Chondrocyte (in vitro differentiated cells): ENCODE data around the gene SPEG. TPM values are rescaled to one million over a fixed set of nuclear protein-coding genes. Genes with fewer than 3 reads are reported as not detected.

Experiments used
- DNase-seq: peaks from one replicate; pipeline ENCODE4 v3.0.0; 2021; ENCODE audit warnings: mixed read lengths, low spot score
- H3K27ac Mint-ChIP-seq: one replicate; pipeline ENCODE4 v1.8.0; 2021; ENCODE audit warnings: mild to moderate bottlenecking, moderate library complexity, mixed read lengths; ENCODE audit not compliant: unreplicated experiment
- H3K27me3 Mint-ChIP-seq: 2 replicates; pipeline ENCODE4 v1.8.0; 2021; ENCODE audit warnings: low read depth, mixed read lengths
- H3K36me3 Mint-ChIP-seq: 2 replicates; pipeline ENCODE4 v1.8.0; 2021; ENCODE audit warnings: low read depth, mixed read lengths
- H3K4me1 Mint-ChIP-seq: 2 replicates; pipeline ENCODE4 v1.8.0; 2021; ENCODE audit warnings: low read depth, mild to moderate bottlenecking, mixed read lengths
- H3K4me3 Mint-ChIP-seq: one replicate; pipeline ENCODE4 v1.8.0; 2021; ENCODE audit warnings: mild to moderate bottlenecking, moderate library complexity, mixed read lengths; ENCODE audit not compliant: unreplicated experiment
- H3K9me3 Mint-ChIP-seq: 2 replicates; pipeline ENCODE4 v1.8.0; 2021; ENCODE audit warnings: low read depth, mixed read lengths
- total RNA-seq: library from RNA; stranded (reverse); gene quantifications from 3 replicates; pipeline ENCODE4 v1.2.1, GENCODE V29; 2021
- TF ChIP-seq, protein P1 (sequence below): fragments of 200-600 bp; sonication (generic); IDR thresholded peaks from 2 replicates; pipeline ENCODE4 v1.5.0; 2021; ENCODE audit warnings: antibody characterized with exemption, mild to moderate bottlenecking, moderate library complexity

SPEG gene
- total RNA-seq, 1 donor from 2014 or later: 94.9 TPM

DNA sequence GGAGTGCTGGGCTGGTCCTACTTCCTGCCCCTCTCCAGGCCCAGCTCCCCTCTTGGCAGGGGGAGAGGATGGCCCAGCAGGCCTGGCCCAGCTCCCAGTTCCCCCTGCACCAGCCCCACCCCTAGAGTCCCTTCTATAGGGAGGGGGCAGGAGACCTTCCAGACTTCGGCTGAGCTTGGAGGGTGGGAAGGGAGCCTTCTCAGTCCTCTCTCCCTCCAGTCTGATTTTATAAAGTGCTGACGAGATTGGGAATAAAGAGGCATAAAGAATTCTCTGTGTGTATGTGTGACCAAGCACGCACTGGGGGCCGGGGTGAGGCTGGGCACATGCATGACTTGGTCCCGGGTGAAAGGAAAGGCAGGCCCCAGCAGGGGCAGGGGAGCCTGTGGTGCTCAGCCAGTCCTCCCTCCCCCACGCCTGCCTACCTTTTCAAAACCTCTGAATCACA lies 103.9 kb downstream of the SPEG start:
- Mint-ChIP-seq H3K4me1 (peaks cover 28% of the 10 kb centered on the region), H3K4me3 (peak overlapping the region; percentile 9), H3K27me3 (no peaks in the 10 kb centered on the region), H3K27ac (no peak overlapping the region), H3K9me3 (no peaks in the 10 kb centered on the region), H3K36me3 (peaks cover 15% of the 10 kb centered on the region)
- DNase-seq: no peak
- TF ChIP-seq, protein P1, sequence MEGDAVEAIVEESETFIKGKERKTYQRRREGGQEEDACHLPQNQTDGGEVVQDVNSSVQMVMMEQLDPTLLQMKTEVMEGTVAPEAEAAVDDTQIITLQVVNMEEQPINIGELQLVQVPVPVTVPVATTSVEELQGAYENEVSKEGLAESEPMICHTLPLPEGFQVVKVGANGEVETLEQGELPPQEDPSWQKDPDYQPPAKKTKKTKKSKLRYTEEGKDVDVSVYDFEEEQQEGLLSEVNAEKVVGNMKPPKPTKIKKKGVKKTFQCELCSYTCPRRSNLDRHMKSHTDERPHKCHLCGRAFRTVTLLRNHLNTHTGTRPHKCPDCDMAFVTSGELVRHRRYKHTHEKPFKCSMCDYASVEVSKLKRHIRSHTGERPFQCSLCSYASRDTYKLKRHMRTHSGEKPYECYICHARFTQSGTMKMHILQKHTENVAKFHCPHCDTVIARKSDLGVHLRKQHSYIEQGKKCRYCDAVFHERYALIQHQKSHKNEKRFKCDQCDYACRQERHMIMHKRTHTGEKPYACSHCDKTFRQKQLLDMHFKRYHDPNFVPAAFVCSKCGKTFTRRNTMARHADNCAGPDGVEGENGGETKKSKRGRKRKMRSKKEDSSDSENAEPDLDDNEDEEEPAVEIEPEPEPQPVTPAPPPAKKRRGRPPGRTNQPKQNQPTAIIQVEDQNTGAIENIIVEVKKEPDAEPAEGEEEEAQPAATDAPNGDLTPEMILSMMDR: no peak

DNA sequence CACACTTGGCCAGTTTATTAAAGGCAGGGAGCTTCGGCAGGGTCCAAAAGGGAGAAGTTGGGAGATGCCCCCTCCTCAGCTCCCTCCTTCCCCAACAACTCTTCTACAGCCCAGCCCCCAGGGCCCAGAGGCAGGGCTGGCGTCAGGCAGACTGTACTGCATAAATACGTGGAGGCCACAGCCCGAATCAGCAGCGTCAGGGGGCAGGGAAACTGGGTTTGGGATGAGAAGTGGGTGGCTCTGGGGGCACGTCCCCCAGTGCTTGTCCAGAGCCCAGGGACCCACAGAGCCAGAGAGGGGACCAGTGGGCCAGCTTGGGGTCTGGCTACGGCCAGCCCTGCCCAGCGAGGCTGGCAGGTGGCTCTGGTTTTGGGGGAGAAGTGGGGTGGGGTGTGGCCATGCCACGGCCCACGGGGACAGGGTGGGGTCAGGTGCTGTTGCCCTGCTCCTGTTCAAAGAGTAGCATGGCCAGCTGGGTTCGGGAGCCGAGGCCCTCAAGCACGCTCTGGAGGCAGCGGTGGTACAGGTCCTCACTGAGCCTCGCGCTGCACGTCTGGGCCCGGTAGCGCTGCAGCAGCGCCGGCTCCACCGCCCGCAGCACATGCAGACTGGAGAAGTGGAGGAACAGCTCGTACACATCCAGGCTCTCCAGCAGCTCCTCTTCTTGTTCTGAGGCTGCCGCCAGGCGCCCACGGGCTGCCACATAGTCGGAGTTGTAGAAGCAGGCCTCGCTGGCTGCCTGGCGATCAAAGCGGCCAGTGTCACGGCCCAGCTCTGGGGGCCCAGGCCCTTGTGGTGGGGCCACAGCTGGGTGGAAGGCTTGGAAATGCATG lies 104.5 kb downstream of the SPEG start:
- Mint-ChIP-seq H3K4me3 (peak overlapping the region; percentile 9), H3K4me1 (peaks cover 30% of the 10 kb centered on the region), H3K36me3 (peaks cover 15% of the 10 kb centered on the region), H3K27me3 (no peaks in the 10 kb centered on the region), H3K27ac (no peak overlapping the region), H3K9me3 (no peaks in the 10 kb centered on the region)
- DNase-seq: no peak
- TF ChIP-seq, protein P1: no peak

DNA sequence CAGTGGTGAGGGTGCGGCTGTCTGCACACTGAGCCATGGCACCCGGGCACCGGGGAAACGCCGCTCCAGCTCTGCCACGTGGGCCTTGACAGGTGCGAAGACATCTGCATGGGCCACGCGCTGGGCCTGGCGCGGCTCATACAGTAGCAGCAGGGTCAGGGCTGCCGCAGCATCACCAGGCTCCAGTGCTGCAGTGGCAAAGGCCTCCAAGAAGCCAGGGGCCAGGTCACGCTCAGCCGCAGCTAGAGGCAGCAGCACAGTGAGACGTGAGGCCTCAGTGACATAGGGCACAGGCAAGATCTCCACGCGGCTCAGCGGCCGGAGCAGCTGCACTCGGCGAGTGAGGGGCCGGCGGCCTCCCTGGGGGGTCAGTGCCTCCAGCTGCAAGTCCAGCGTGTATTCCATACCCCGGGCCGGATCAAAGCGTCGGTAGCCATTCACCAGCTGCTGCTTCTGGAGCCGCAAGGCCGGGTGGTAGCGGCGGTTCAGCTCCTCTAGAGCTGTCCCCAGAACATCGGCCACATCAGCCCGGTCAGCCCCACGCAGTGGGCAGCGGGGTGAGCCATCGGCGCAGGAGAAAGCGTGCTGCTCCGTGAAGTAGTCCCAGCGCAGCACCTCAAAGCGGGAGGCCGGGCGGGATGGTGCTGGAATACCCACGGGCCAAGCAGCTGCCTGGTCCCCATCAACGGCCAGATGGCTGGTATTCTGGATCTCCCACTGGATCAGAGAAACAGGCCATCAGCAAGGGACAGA lies 105.5 kb downstream of the SPEG start:
- Mint-ChIP-seq H3K27me3 (no peaks in the 10 kb centered on the region), H3K4me3 (no peak overlapping the region), H3K9me3 (no peaks in the 10 kb centered on the region), H3K4me1 (peaks cover 38% of the 10 kb centered on the region), H3K36me3 (peaks cover 15% of the 10 kb centered on the region), H3K27ac (no peak overlapping the region)
- TF ChIP-seq, protein P1: no peak
- DNase-seq: no peak

DNA sequence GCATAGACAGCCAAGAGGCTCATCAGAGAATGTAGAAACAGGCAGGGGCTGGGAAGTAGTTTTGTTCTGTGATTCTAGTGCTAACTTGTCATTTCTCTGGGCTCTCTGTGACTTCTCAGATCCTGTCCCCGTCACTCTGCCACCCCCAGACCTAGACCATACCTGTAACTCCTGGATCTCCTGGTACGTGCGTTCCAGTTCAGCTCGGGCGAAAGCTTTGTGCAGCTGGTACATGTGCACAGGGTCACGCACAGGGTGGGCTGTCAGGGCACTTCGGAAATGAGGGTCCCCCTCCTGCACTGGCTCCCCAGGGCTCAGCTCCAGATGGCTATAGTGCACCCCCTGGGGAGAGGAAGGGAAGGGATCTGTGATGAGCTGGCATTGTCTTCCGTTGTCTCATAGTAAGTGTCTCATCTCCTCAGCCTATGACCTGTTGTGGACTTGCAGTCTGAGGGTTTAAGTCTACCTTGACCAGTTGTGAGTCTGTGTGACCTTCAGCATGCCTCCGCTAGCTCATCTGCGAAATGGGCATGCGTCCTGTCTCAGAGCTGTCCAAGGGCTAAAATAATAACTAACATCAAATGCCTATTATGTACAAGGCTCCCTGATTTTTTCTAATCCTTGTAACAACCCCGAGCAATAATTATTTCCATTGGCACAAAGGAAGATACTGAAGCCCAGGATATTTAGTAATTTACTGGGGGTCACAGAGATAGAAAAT lies 106.3 kb downstream of the SPEG start:
- no peak for DNase-seq
- Mint-ChIP-seq H3K27ac (no peak overlapping the region), H3K27me3 (no peaks in the 10 kb centered on the region), H3K36me3 (peaks cover 15% of the 10 kb centered on the region), H3K9me3 (no peaks in the 10 kb centered on the region), H3K4me3 (no peak overlapping the region), H3K4me1 (peaks cover 38% of the 10 kb centered on the region)
- TF ChIP-seq, protein P1: no peak
